Measurements from ENCODE around the gene ENDOD1. TPM values are rescaled to one million over a fixed set of nuclear protein-coding genes. Genes with fewer than 3 reads are reported as not detected.

Gene ENDOD1
- total and polyA plus RNA-seq, 3 donors from 2014 or later: 28.9 to 71.8 (median 55.6) TPM

DNA sequence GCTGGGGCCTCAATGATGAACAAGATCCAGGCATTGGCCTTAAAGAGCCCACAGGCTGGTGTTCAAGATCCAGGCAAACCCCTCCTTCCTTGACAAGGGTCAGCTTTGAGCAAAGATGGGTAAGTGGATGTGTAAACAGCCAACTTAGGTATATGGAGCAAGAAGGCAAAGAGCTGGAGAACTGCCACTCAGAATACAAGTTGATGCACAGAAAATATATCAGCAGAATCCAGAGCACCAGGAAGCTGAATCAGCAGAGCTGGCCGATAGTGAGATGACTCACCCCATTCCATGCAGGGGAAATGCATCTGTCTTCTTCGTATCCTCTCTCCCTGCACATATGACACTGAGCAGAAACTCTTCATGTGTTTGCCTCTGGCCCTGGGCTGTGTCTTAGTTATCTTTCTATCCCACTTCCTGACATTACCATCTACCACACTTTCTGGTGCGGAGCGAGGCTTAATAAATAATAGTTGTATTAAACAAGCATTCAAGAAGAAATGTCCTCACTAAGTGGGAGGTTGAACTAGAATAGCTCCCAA, 57.8 kb downstream of the ENDOD1 start:
- TF ChIP-seq, protein P1, sequence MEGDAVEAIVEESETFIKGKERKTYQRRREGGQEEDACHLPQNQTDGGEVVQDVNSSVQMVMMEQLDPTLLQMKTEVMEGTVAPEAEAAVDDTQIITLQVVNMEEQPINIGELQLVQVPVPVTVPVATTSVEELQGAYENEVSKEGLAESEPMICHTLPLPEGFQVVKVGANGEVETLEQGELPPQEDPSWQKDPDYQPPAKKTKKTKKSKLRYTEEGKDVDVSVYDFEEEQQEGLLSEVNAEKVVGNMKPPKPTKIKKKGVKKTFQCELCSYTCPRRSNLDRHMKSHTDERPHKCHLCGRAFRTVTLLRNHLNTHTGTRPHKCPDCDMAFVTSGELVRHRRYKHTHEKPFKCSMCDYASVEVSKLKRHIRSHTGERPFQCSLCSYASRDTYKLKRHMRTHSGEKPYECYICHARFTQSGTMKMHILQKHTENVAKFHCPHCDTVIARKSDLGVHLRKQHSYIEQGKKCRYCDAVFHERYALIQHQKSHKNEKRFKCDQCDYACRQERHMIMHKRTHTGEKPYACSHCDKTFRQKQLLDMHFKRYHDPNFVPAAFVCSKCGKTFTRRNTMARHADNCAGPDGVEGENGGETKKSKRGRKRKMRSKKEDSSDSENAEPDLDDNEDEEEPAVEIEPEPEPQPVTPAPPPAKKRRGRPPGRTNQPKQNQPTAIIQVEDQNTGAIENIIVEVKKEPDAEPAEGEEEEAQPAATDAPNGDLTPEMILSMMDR (IDR thresholded peaks at IDR 0.05): no peak
- TF ChIP-seq POLR2A (IDR thresholded peaks at IDR 0.05): no peak
- intact Hi-C loops (cut with DNase I; ENCODE audit: low total_unique reads): no loop called here
- Histone ChIP-seq H3K9me3 (no peaks in the 10 kb centered on the region), H3K4me1 (peaks cover 26% of the 10 kb centered on the region), H3K27me3 (no peaks in the 10 kb centered on the region), H3K36me3 (ENCODE audit: low read depth, missing control alignments) (no peaks in the 10 kb centered on the region), H3K27ac (no peak overlapping the region), H3K4me3 (no peak overlapping the region)
- 43 to 47% methylated on average over 4 of the region's 4 CpGs for WGBS, 2 donors
- no peak for DNase-seq

GRCh38 chr11:95148406-95148805, 58.8 kb downstream of the ENDOD1 start:
- intact Hi-C loops (cut with DNase I; ENCODE audit: low total_unique reads): no loop called here
- Histone ChIP-seq H3K36me3 (ENCODE audit: low read depth, missing control alignments) (no peaks in the 10 kb centered on the region), H3K9me3 (no peaks in the 10 kb centered on the region), H3K27me3 (no peaks in the 10 kb centered on the region), H3K4me3 (no peak overlapping the region), H3K27ac (no peak overlapping the region), H3K4me1 (peaks cover 31% of the 10 kb centered on the region)
- TF ChIP-seq, protein P1 (IDR thresholded peaks at IDR 0.05): no peak
- TF ChIP-seq POLR2A (IDR thresholded peaks at IDR 0.05): no peak
- no peak for DNase-seq

GRCh38 chr11:95148938-95149337, 59.3 kb downstream of the ENDOD1 start:
- peak overlapping the region in 1 of 2 donors; percentile 97 for H3K27ac ChIP-seq
- no peak for TF ChIP-seq POLR2A (IDR thresholded peaks at IDR 0.05)
- TF ChIP-seq, protein P1 (IDR thresholded peaks at IDR 0.05): no peak
- H3K4me1 ChIP-seq: peaks cover 35% of the 10 kb centered on the region
- no peak overlapping the region for H3K4me3 ChIP-seq
- H3K9me3 ChIP-seq: no peaks in the 10 kb centered on the region
- no peaks in the 10 kb centered on the region for H3K27me3 ChIP-seq
- 48 to 52% methylated on average over 2 of the region's 2 CpGs for WGBS, 2 donors
- DNase-seq: no peak
- intact Hi-C loops (cut with DNase I; ENCODE audit: low total_unique reads): no loop called here
- no peaks in the 10 kb centered on the region for H3K36me3 ChIP-seq (ENCODE audit: low read depth, missing control alignments)

GRCh38 chr11:95149651-95150364, 60.2 kb downstream of the ENDOD1 start:
- Histone ChIP-seq H3K27ac (peak overlapping the region; percentile 90 to 97), H3K4me3 (peak overlapping the region; percentile 66 to 75), H3K9me3 (no peaks in the 10 kb centered on the region), H3K27me3 (no peaks in the 10 kb centered on the region), H3K4me1 (peaks cover 31% of the 10 kb centered on the region), H3K36me3 (ENCODE audit: low read depth, missing control alignments) (no peaks in the 10 kb centered on the region)
- peak; percentile 90 for DNase-seq
- WGBS, 2 donors: 32 to 44% methylated on average over 22 to 23 of the region's 23 CpGs
- TF ChIP-seq, protein P1 (IDR thresholded peaks at IDR 0.05): no peak
- TF ChIP-seq POLR2A (IDR thresholded peaks at IDR 0.05): no peak
- intact Hi-C loops (cut with DNase I; ENCODE audit: low total_unique reads): loop anchor here (5.0 to 10.0 kb wide), 4 partner anchors 82 to 617 kb away; partner anchors contain the start of genes SESN3 and SRSF8
